Calu3 (cell line): Measurements from ENCODE around the gene PPARG. TPM values are rescaled to one million over a fixed set of nuclear protein-coding genes. Genes with fewer than 3 reads are reported as not detected.

Source experiments
- BruUV-seq: library from RNA; stranded (reverse); fragments of 400-500 nt; replicated peaks from 2 replicates; lab custom pipeline; 2021; lab: Mats Ljungman, UMichigan
- CTCF ChIA-PET: fragments of 300-600 bp; sonication (Branson Sonifier 250); formaldehyde crosslinking; loops from one replicate; lab custom pipeline; 2022; ENCODE audit warnings: antibody characterized with exemption; lab: Charles Lee
- DNase-seq: peaks from one replicate; pipeline ENCODE4 v3.0.0; 2022
- H3K27ac Mint-ChIP-seq: one replicate; pipeline ENCODE4 v1.8.0; 2022; ENCODE audit warnings: mixed read lengths; ENCODE audit not compliant: unreplicated experiment
- H3K27me3 Mint-ChIP-seq: one replicate; pipeline ENCODE4 v1.8.0; 2022; ENCODE audit warnings: mixed read lengths; ENCODE audit not compliant: unreplicated experiment
- H3K36me3 Mint-ChIP-seq: one replicate; pipeline ENCODE4 v1.8.0; 2022; ENCODE audit warnings: mild to moderate bottlenecking, moderate library complexity, mixed read lengths; ENCODE audit not compliant: insufficient read depth, unreplicated experiment
- H3K4me1 Mint-ChIP-seq: one replicate; pipeline ENCODE4 v1.8.0; 2022; ENCODE audit warnings: mild to moderate bottlenecking, low read depth, mixed read lengths; ENCODE audit not compliant: unreplicated experiment
- H3K4me3 Mint-ChIP-seq: one replicate; pipeline ENCODE4 v1.8.0; 2022; ENCODE audit warnings: mild to moderate bottlenecking, low read depth, moderate library complexity, mixed read lengths; ENCODE audit not compliant: unreplicated experiment
- H3K9me3 Mint-ChIP-seq: one replicate; pipeline ENCODE4 v1.8.0; 2022; ENCODE audit warnings: low read depth, mixed read lengths; ENCODE audit not compliant: unreplicated experiment
- CTCF ChIP-seq: fragments of 200-600 bp; IDR thresholded peaks from one replicate; pipeline ENCODE4 v1.8.0; 2022; ENCODE audit warnings: antibody characterized with exemption; ENCODE audit not compliant: unreplicated experiment
- intact Hi-C: fragments of 100-400 bp; cut with micrococcal nuclease; formaldehyde crosslinking; loops from one replicate; pipeline ENCODE4 v1.10.0; 2022; ENCODE audit not compliant: unreplicated experiment
- total RNA-seq: library from RNA; stranded (reverse); gene quantifications from 2 replicates; pipeline ENCODE4 v1.2.3, GENCODE V29; 2022

PPARG gene
- total RNA-seq, 1 experiment from 2014 or later, result 85.8 TPM

- intact Hi-C loops, result no loop called here
- peaks cover 20% of the 10 kb centered on the region for H3K4me1 Mint-ChIP-seq
- H3K9me3 Mint-ChIP-seq, result no peaks in the 10 kb centered on the region
- no peaks in the 10 kb centered on the region for H3K27me3 Mint-ChIP-seq
- no peaks in the 10 kb centered on the region for H3K36me3 Mint-ChIP-seq
- BruUV-seq, result no TSS peak
- H3K4me3 Mint-ChIP-seq, result no peak overlapping the region
- no peak overlapping the region for H3K27ac Mint-ChIP-seq
- CTCF ChIA-PET, result interaction anchor here (1.3 kb wide), 1 partner anchor 16 kb away, joined by 4 read pairs; no protein-coding TSS in a partner anchor
- DNase-seq, result no peak
- no peak for TF ChIP-seq CTCF
Measured at GRCh38 chr3:12464181-12464580, 175.3 kb downstream of the PPARG start.

GRCh38 chr3:12465151-12465835 is 176.4 kb downstream of the PPARG start:
- BruUV-seq, result no TSS peak
- H3K27ac Mint-ChIP-seq, result no peak overlapping the region

GRCh38 chr3:12465836-12466225 is 177.0 kb downstream of the PPARG start:
- H3K27me3 Mint-ChIP-seq, result no peaks in the 10 kb centered on the region
- H3K27ac Mint-ChIP-seq, result no peak overlapping the region
- no TSS peak for BruUV-seq
- CTCF ChIA-PET, result no interaction called here
- no peak for TF ChIP-seq CTCF
- no peaks in the 10 kb centered on the region for H3K36me3 Mint-ChIP-seq
- no peaks in the 10 kb centered on the region for H3K9me3 Mint-ChIP-seq
- intact Hi-C loops, result no loop called here
- no peak for DNase-seq
- no peak overlapping the region for H3K4me3 Mint-ChIP-seq
- H3K4me1 Mint-ChIP-seq, result peaks cover 32% of the 10 kb centered on the region

More at GRCh38 chr3:12465151-12465835, 176.4 kb downstream of the PPARG start:
- no peaks in the 10 kb centered on the region for H3K27me3 Mint-ChIP-seq
- peaks cover 27% of the 10 kb centered on the region for H3K4me1 Mint-ChIP-seq
- CTCF ChIA-PET, result no interaction called here
- no peaks in the 10 kb centered on the region for H3K9me3 Mint-ChIP-seq
- DNase-seq, result no peak
- TF ChIP-seq CTCF, result no peak
- H3K4me3 Mint-ChIP-seq, result no peak overlapping the region
- H3K36me3 Mint-ChIP-seq, result no peaks in the 10 kb centered on the region
- intact Hi-C loops, result no loop called here

GRCh38 chr3:12467746-12468145 is 178.9 kb downstream of the PPARG start:
- BruUV-seq, result no TSS peak
- TF ChIP-seq CTCF, result no peak
- peaks cover 50% of the 10 kb centered on the region for H3K4me1 Mint-ChIP-seq
- no peaks in the 10 kb centered on the region for H3K27me3 Mint-ChIP-seq
- no peak overlapping the region for H3K4me3 Mint-ChIP-seq
- no peak overlapping the region for H3K27ac Mint-ChIP-seq
- peaks cover 6% of the 10 kb centered on the region for H3K36me3 Mint-ChIP-seq
- intact Hi-C loops, result no loop called here
- CTCF ChIA-PET, result interaction anchor here (0.5 kb wide), 1 partner anchor 11 kb away, joined by 5 read pairs; no protein-coding TSS in a partner anchor
- no peaks in the 10 kb centered on the region for H3K9me3 Mint-ChIP-seq
- DNase-seq, result no peak
